ENCODE results near the gene MAPK11.

DNA sequence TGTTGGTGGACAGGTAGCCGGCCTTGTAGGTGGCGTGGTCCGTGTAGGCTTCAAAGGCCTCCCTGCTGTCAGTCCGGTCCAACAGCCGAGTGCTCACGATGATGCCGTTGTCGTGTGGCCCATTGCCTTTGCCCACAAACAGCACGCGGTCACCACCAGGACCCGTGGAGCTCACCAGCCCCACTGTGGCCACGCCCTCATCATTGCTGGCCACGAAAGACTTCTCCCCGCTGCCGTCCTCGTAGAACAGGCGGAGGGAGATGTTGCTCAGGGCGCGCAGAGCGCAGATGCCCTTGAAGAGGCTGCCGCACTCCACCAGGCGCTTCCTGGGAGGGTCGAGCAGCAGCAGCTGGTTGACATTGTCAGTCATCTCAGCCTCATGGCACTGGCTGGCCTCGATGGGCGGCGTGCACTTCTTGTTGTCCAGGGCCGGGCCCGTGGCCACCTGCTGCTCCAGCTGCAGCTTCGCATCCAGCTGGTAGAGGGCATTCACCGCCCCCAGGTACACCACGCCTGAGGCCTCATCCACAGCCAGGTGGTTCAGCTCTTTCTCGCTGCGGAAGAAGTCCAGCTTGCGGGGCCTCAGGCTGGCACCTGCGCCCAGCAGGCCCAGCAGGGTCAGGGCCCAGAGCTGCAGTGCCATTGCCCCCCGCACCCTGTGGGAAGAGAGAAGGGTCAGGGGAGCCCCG, 19.9 kb upstream of the MAPK11 start:
- TF ChIP-seq, protein P1, sequence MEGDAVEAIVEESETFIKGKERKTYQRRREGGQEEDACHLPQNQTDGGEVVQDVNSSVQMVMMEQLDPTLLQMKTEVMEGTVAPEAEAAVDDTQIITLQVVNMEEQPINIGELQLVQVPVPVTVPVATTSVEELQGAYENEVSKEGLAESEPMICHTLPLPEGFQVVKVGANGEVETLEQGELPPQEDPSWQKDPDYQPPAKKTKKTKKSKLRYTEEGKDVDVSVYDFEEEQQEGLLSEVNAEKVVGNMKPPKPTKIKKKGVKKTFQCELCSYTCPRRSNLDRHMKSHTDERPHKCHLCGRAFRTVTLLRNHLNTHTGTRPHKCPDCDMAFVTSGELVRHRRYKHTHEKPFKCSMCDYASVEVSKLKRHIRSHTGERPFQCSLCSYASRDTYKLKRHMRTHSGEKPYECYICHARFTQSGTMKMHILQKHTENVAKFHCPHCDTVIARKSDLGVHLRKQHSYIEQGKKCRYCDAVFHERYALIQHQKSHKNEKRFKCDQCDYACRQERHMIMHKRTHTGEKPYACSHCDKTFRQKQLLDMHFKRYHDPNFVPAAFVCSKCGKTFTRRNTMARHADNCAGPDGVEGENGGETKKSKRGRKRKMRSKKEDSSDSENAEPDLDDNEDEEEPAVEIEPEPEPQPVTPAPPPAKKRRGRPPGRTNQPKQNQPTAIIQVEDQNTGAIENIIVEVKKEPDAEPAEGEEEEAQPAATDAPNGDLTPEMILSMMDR (IDR thresholded peaks at IDR 0.05) = no peak
- TF ChIP-seq POLR2A (IDR thresholded peaks at IDR 0.05) = no peak

Data from lower leg skin (tissue), 3 donors.